ENCODE data around the gene SLBP.

- TF ChIP-seq CTCF (IDR thresholded peaks at IDR 0.05; ENCODE audit: low read depth, low read length): no peak
- no peak for TF ChIP-seq EZH2phosphoT487 (IDR thresholded peaks at IDR 0.05; ENCODE audit: low read depth)
These were observed 50.4 kb downstream of the SLBP start for GRCh38 chr4:1661695-1662094.

Measured in OCI-LY3 (cell line).